ENCODE results near the gene PCGF2.

Gene PCGF2

DNA sequence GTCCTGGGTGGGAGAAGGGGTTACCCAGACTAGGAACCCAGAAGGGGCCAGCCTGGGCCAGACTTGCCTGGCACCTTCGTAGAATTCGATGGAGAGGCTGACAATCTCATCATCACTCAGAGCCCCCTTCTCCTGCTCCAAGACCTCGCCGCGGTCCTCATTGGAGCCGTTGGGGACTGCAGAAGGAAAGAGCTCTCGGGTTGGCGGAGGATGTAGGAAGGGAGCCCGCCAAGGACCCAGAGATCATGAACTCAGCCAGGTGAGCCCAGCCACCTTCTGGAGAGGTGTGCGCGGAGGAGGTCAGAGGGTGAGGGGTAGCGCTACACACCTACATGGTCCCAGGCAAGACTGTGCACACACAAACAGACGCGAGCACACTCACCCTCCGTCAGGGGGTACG is 9.4 kb downstream of the PCGF2 start:
- H3K4me1 ChIP-seq (ENCODE audit: control insufficient read depth in 1 of 2, insufficient read depth in 2 of 2, low read length in 2 of 2): peaks cover 55 to 61% of the 10 kb centered on the region in 2 donors
- no peak overlapping the region for H3K4me3 ChIP-seq (ENCODE audit: low read depth in 1 of 2, low read length in 2 of 2)
- no peak overlapping the region for H3K27ac ChIP-seq (ENCODE audit: low read depth, low read length)
- H3K27me3 ChIP-seq (ENCODE audit: control insufficient read depth in 1 of 2, insufficient read depth in 2 of 2, low read length in 2 of 2): no peaks in the 10 kb centered on the region
- H3K9me3 ChIP-seq (ENCODE audit: control insufficient read depth in 1 of 2, low read length in 2 of 2): no peaks in the 10 kb centered on the region
- H3K36me3 ChIP-seq (ENCODE audit: control insufficient read depth in 1 of 2, insufficient read depth in 2 of 2, low read length in 2 of 2): peaks cover 3 to 9% of the 10 kb centered on the region in 2 donors
- H3K9ac ChIP-seq (ENCODE audit: low read depth in 1 of 2, low read length in 2 of 2): no peak overlapping the region

DNA sequence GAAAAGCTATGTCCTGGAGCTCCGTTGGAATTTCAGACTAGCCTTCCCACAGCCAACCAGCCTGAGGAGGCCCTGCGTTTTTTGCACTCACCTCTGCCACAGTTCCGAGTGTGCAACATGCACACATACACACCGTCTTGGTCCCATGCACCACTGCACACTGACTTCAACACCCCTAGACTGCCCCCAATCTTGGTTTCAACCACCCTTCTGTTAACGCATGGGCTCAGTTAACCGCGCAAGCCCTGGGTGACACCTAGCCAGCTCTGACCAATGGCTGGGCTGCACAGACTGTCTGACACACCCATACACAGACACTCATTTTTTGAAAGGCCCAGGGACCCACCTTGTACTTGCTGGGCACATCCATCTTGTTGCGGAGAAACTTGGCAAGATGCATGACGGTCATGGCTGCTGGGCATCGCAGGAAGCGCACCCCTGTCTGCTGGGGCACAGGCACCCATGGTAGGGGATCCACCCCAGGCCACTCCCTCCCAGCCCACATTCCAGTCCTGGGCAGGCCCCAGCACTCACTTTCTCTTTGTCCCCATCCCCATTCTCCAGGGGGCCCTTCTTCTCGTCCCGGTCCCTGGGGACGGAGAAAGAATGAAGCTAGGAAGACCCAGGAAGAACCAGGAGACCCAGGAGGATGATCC is 10.0 kb downstream of the PCGF2 start:
- peaks cover 60 to 61% of the 10 kb centered on the region in 2 donors for H3K4me1 ChIP-seq (ENCODE audit: control insufficient read depth in 1 of 2, insufficient read depth in 2 of 2, low read length in 2 of 2)
- H3K27me3 ChIP-seq (ENCODE audit: control insufficient read depth in 1 of 2, insufficient read depth in 2 of 2, low read length in 2 of 2): no peaks in the 10 kb centered on the region
- no peak overlapping the region for H3K27ac ChIP-seq (ENCODE audit: low read depth, low read length)
- H3K9ac ChIP-seq (ENCODE audit: low read depth in 1 of 2, low read length in 2 of 2): no peak overlapping the region
- no peaks in the 10 kb centered on the region for H3K9me3 ChIP-seq (ENCODE audit: control insufficient read depth in 1 of 2, low read length in 2 of 2)
- no peak overlapping the region for H3K4me3 ChIP-seq (ENCODE audit: low read depth in 1 of 2, low read length in 2 of 2)
- peaks cover 3 to 15% of the 10 kb centered on the region in 2 donors for H3K36me3 ChIP-seq (ENCODE audit: control insufficient read depth in 1 of 2, insufficient read depth in 2 of 2, low read length in 2 of 2)

DNA sequence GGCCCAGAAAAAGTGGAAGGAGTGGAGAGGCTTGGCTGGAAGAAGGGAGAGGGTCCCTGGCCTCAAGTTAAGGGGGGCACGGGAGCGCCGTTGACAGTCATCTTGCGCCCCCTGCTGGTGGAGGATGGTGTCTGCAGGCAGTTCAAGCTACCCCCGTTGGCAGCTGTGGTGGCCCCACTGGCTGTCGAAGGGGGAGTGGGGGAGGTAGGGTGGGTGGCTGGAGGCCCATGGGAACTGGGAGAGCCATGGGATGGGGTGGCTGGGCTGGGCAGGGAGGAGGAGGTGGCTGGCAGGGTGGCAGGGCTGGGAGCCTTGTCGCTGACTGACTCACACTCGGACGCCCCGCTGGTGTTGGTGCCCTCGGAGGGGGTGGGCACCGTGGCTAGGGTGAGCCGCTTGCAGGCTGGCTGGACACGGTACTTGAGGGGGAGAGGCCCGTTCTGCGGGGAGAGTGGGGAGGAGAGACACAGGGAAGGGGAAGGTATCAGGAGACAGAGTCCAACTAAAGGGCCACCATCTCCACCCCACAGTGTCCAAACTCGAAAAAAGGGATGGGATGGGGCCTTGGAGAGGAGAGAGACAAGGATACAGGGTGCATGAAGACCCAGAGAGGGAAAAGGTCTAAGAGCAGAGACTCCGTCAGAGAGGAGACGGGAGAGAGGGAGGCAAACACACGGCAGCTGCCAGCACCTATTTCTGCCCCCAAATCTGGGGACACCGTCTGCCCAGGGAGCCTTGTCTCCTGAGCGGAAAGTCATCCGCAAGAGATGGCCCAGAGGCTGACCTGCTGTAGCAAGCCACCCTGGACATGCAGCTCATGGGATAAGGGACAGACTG is 12.8 kb downstream of the PCGF2 start:
- H3K27me3 ChIP-seq (ENCODE audit: control insufficient read depth in 1 of 2, insufficient read depth in 2 of 2, low read length in 2 of 2): no peaks in the 10 kb centered on the region
- H3K27ac ChIP-seq (ENCODE audit: low read depth, low read length): no peak overlapping the region
- H3K36me3 ChIP-seq (ENCODE audit: control insufficient read depth in 1 of 2, insufficient read depth in 2 of 2, low read length in 2 of 2): peaks cover 3 to 17% of the 10 kb centered on the region in 2 donors
- H3K9me3 ChIP-seq (ENCODE audit: control insufficient read depth in 1 of 2, low read length in 2 of 2): no peaks in the 10 kb centered on the region
- H3K4me1 ChIP-seq (ENCODE audit: control insufficient read depth in 1 of 2, insufficient read depth in 2 of 2, low read length in 2 of 2): peaks cover 64 to 68% of the 10 kb centered on the region in 2 donors
- peak overlapping the region in 1 of 2 donors; percentile 38 for H3K9ac ChIP-seq (ENCODE audit: low read depth in 1 of 2, low read length in 2 of 2)
- H3K4me3 ChIP-seq (ENCODE audit: low read depth in 1 of 2, low read length in 2 of 2): no peak overlapping the region

DNA sequence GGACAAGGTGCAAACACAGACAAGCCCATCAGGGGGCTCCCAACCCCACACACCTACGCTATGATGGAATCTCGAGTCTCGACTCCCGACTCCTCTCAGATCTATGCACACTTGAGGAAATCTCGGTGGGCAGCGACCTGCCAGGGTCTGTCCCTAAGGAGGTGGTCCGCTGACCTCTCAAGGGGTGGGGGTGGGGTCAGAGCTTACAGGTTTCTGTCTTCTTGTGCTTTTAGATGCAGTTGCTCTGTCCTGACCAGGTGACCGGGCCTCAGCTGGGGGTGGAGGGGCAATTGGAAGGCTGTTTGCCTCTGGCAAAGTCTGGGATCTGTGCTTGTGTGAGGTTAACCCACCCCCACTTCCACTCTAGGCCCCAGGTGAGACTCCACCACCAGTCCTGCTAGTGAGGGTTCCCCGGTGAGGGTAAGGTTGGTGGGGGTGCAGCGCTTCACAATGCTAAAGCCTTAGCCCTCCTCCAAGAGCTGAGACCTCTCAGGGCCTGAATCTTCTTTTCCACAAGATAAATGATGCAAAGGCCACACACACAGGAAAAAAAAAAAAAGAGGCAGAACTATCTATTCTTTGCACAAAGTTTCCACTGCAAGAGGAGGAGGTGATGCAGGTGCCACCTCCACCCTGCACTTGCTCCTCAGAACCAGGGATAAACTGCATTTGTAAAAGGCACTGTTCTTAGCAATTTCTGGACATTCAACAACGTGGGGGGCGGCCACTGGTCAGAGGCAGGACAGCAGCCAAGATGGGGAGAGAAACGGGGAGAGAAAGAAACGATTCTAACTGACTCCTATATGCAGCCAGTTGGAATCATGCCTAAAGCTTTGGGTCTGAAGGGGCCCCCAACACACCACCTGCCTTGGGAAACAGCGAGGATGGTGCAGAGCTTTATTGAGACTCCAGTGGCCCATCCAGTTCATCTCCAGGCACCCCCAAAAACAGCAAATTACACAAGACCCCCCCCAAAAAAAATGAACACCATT is 13.9 kb downstream of the PCGF2 start:
- Histone ChIP-seq H3K9ac (ENCODE audit: low read depth in 1 of 2, low read length in 2 of 2) (peak overlapping the region in 1 of 2 donors; percentile 20), H3K4me1 (ENCODE audit: control insufficient read depth in 1 of 2, insufficient read depth in 2 of 2, low read length in 2 of 2) (peaks cover 58 to 64% of the 10 kb centered on the region in 2 donors), H3K9me3 (ENCODE audit: control insufficient read depth in 1 of 2, low read length in 2 of 2) (no peaks in the 10 kb centered on the region), H3K27me3 (ENCODE audit: control insufficient read depth in 1 of 2, insufficient read depth in 2 of 2, low read length in 2 of 2) (no peaks in the 10 kb centered on the region), H3K4me3 (ENCODE audit: low read depth in 1 of 2, low read length in 2 of 2) (no peak overlapping the region), H3K36me3 (ENCODE audit: control insufficient read depth in 1 of 2, insufficient read depth in 2 of 2, low read length in 2 of 2) (peaks cover 3 to 17% of the 10 kb centered on the region in 2 donors), H3K27ac (ENCODE audit: low read depth, low read length) (no peak overlapping the region)

DNA sequence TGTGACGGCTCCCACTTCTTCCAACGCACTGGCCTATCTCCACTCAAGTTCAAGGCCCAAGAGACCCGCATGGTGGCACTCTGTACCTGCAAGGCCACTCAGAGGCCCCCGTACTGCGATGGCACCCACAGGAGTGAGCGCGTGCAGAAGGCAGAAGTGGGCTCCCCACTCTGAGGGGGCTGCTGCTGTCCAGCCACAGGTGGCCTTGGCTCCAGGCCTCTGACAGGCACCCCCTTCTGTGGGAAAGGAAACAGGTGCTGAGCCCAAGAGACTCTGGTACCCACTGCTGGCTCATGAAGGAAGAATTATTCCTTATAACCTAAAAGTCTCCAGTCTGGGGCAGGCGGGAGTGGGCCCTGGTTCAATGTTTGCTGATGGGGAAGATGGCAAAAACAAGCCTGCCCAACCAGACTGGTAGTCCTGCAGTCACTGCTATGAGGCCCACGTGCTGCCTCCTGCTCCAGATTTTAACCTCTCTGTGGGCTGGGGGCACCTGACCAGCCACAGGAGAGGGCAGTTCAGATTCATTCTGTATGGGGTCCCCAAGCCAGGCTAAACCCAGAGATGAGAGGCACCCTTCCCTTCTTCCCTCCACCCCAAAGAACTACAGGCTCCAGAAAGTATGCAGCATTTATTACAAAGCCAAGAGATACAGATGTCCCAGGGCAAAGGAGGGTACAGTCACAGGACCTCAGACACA is 14.7 kb downstream of the PCGF2 start:
- peaks cover 3 to 17% of the 10 kb centered on the region in 2 donors for H3K36me3 ChIP-seq (ENCODE audit: control insufficient read depth in 1 of 2, insufficient read depth in 2 of 2, low read length in 2 of 2)
- no peak overlapping the region for H3K4me3 ChIP-seq (ENCODE audit: low read depth in 1 of 2, low read length in 2 of 2)
- H3K9ac ChIP-seq (ENCODE audit: low read depth in 1 of 2, low read length in 2 of 2): peak overlapping the region; percentile 20 to 99
- H3K27ac ChIP-seq (ENCODE audit: low read depth, low read length): no peak overlapping the region
- H3K4me1 ChIP-seq (ENCODE audit: control insufficient read depth in 1 of 2, insufficient read depth in 2 of 2, low read length in 2 of 2): peaks cover 61 to 65% of the 10 kb centered on the region in 2 donors
- H3K9me3 ChIP-seq (ENCODE audit: control insufficient read depth in 1 of 2, low read length in 2 of 2): no peaks in the 10 kb centered on the region
- no peaks in the 10 kb centered on the region for H3K27me3 ChIP-seq (ENCODE audit: control insufficient read depth in 1 of 2, insufficient read depth in 2 of 2, low read length in 2 of 2)

DNA sequence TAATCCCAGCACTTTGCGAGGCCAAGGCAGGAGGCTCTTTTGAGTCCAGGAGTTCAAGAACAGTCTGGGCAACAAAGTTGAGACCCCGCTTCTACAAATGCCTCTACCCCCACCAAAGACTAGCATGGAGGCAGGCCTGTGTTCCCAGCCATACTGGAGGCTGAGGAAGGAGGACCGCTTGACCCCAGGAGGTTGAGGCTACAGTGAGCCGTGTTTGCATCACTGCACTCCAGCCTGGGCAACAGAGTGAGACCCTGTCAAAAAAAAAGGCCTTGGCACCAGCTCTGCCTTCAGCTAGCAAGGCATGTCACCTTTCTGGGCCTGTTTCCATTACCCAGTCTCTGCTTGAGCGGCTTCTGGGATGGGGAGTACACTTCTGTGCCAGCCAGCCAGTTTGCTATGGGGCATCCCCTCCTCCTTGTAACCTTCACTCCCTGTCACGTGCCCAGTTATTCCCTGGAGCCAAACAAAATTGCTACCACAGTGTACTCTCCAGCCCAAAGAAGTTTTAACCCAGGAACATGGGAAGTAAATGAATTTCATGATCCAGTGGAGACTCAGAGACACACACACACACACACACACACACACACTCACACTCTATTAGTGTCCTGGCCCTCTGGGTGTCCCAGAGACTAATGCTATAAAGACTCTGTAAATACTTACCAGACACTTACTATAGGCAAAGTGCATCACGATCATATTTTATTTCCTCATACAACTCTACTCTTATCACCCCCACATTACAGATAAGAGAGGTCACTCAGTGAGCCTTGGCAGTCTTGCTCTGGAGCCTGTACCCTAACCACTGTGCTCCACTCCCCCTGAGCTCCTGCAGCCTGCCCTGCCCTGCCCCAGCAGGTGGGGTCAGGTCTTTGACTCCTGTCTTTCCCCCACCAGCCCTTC is 15.5 kb downstream of the PCGF2 start:
- H3K4me3 ChIP-seq (ENCODE audit: low read depth in 1 of 2, low read length in 2 of 2): peak overlapping the region; percentile 97 to 98
- H3K27me3 ChIP-seq (ENCODE audit: control insufficient read depth in 1 of 2, insufficient read depth in 2 of 2, low read length in 2 of 2): no peaks in the 10 kb centered on the region
- peak overlapping the region; percentile 99 for H3K9ac ChIP-seq (ENCODE audit: low read depth in 1 of 2, low read length in 2 of 2)
- H3K9me3 ChIP-seq (ENCODE audit: control insufficient read depth in 1 of 2, low read length in 2 of 2): no peaks in the 10 kb centered on the region
- peaks cover 62 to 67% of the 10 kb centered on the region in 2 donors for H3K4me1 ChIP-seq (ENCODE audit: control insufficient read depth in 1 of 2, insufficient read depth in 2 of 2, low read length in 2 of 2)
- peaks cover 3 to 17% of the 10 kb centered on the region in 2 donors for H3K36me3 ChIP-seq (ENCODE audit: control insufficient read depth in 1 of 2, insufficient read depth in 2 of 2, low read length in 2 of 2)
- peak overlapping the region; percentile 92 for H3K27ac ChIP-seq (ENCODE audit: low read depth, low read length)

DNA sequence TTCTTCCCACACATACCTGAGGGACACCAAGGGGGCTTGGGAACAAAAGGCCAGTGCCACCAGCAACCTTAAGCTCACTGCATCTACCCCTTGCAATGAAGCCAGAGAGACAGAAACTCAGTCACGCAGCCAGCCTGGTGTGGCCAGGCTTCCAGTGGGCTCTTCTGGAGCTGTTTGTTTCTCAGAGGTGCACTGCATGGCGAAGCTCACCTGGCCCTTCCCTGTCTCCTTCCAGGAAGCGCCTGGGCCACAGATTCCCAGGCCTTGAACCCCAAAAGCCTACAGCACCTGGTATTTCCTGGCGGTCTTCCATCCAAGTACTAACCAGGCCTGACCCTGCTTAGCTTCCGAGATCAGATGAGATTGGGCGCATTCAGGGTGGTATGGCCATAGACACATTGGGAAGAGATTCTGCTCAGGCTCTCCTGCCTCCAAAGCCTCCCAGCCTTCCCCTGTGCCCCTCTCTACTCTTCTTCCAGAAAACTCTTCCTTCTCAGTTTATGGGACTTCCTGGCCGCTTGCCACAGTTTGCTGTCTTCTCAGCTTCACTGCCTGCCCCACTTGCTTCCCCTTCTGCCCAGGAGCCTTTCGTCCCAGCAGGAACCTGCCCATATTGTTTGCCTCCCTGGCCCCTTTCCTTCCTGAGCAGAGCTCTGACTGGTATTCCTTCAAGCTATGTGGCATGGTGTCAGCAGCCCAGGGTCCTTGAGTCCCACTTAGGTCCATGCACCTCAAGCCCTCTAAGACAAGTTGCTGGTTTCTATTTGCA is 16.4 kb downstream of the PCGF2 start:
- Histone ChIP-seq H3K36me3 (ENCODE audit: control insufficient read depth in 1 of 2, insufficient read depth in 2 of 2, low read length in 2 of 2) (peaks cover 3 to 17% of the 10 kb centered on the region in 2 donors), H3K4me1 (ENCODE audit: control insufficient read depth in 1 of 2, insufficient read depth in 2 of 2, low read length in 2 of 2) (peaks cover 66 to 72% of the 10 kb centered on the region in 2 donors), H3K9me3 (ENCODE audit: control insufficient read depth in 1 of 2, low read length in 2 of 2) (no peaks in the 10 kb centered on the region), H3K4me3 (ENCODE audit: low read depth in 1 of 2, low read length in 2 of 2) (peak overlapping the region; percentile 97 to 98), H3K9ac (ENCODE audit: low read depth in 1 of 2, low read length in 2 of 2) (peak overlapping the region; percentile 99), H3K27ac (ENCODE audit: low read depth, low read length) (peak overlapping the region; percentile 92), H3K27me3 (ENCODE audit: control insufficient read depth in 1 of 2, insufficient read depth in 2 of 2, low read length in 2 of 2) (no peaks in the 10 kb centered on the region)

DNA sequence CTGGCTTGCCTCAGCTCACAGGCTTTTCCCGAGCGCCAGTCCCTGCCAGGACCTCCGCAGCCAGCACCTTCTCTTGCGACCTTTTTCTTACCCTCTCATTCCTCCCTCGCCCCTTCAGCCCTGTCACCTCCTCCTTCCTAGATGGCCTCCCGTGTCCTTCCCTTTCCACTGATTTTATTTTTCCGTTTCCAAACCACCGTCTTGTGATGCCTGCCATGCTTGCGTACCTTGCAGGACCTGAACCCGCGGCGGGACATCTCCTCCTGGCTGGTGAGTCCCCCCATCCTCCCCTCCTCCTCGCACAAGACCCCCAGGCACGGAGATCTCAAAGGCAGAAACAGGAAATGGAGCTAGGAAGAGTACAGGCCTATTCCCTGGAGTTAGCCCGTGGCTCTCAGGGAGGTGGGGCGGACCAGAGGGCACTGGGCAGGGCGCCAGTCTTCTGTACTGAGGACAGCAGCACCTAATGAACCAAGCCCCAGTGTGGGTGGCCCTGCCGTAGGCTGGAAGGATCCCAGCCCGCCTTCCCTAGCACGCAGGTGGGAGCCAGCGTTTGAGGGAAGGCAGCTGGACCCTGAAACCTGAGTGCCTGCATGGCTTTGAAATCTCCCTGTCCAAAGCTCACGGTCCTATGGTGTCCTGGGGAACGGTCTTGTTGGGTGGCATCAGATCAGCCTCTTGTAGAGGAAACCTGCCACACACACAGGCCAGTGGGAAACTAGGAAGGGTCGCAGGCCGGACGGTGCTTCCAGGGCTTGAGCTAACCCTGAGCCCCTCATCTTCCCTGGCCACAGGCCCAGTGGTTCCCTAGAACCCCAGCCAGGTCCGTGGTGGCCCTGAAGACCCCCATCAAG is 17.4 kb downstream of the PCGF2 start:
- no peaks in the 10 kb centered on the region for H3K27me3 ChIP-seq (ENCODE audit: control insufficient read depth in 1 of 2, insufficient read depth in 2 of 2, low read length in 2 of 2)
- H3K4me1 ChIP-seq (ENCODE audit: control insufficient read depth in 1 of 2, insufficient read depth in 2 of 2, low read length in 2 of 2): peaks cover 67 to 77% of the 10 kb centered on the region in 2 donors
- H3K4me3 ChIP-seq (ENCODE audit: low read depth in 1 of 2, low read length in 2 of 2): peak overlapping the region; percentile 97 to 98
- H3K9ac ChIP-seq (ENCODE audit: low read depth in 1 of 2, low read length in 2 of 2): peak overlapping the region; percentile 99
- peak overlapping the region; percentile 92 for H3K27ac ChIP-seq (ENCODE audit: low read depth, low read length)
- H3K9me3 ChIP-seq (ENCODE audit: control insufficient read depth in 1 of 2, low read length in 2 of 2): no peaks in the 10 kb centered on the region
- H3K36me3 ChIP-seq (ENCODE audit: control insufficient read depth in 1 of 2, insufficient read depth in 2 of 2, low read length in 2 of 2): peaks cover 2 to 17% of the 10 kb centered on the region in 2 donors

All from duodenal mucosa (tissue), 2 donors.